A549 (cell line): ENCODE results near the gene PPP6C. TPM values are rescaled to one million over a fixed set of nuclear protein-coding genes. Genes with fewer than 3 reads are reported as not detected.

Experiments used
- ATAC-seq, 2 experiments: fragments of 200-7000 bp in 1 of 2; fragments of >200 bp in 1 of 2; cut with Nextera tagmentation in 1 of 2; cut with Tn5 transposase in 1 of 2; 3 replicates each; pipeline versions ENCODE4 v1.8.0 to v1.9.1; 2018 to 2020; ENCODE audit warnings: mild to moderate bottlenecking in 1 of 2, moderate library complexity in 1 of 2
- CTCF ChIA-PET: fragments of 300-600 bp; sonication (Branson Sonifier 250); formaldehyde crosslinking; extraction: SDS; loops from one replicate; lab custom pipeline; 2021; ENCODE audit warnings: antibody characterized with exemption, inconsistent platforms; lab: Yijun Ruan, JAX
- POLR2A ChIA-PET: fragments of 350-600 bp; formaldehyde crosslinking; extraction: SDS; loops from one replicate; lab custom pipeline; 2021; ENCODE audit warnings: antibody characterized with exemption, inconsistent platforms; lab: Yijun Ruan, JAX
- DNase-seq, 2 experiments: peaks; one replicate each; pipeline versions ENCODE4 v3.0.0 to v3.0.0-alpha.2; 2011 to 2016; ENCODE audit warnings: low read depth in 1 of 2, low spot score in 1 of 2
- FAIRE-seq: peaks from 2 replicates; lab custom pipeline; 2011; peaks lifted over from hg19 to GRCh38; lab: Jason Lieb, UNC
- H3K27ac ChIP-seq, 2 experiments: fragments of >200 bp; sonication (Bioruptor Twin); formaldehyde crosslinking; 3 replicates each; pipeline ENCODE4 v1.5.1; 2016 to 2017
- H3K4me1 ChIP-seq: fragments of >200 bp; sonication (Bioruptor Twin); formaldehyde crosslinking; 3 replicates; pipeline ENCODE4 v1.6.1; 2016
- H3K4me2 ChIP-seq: fragments of >200 bp; sonication (Bioruptor Twin); formaldehyde crosslinking; 3 replicates; pipeline ENCODE4 v1.6.1; 2016
- H3K4me3 ChIP-seq: fragments of >200 bp; sonication (Bioruptor Twin); formaldehyde crosslinking; 3 replicates; pipeline ENCODE4 v1.5.1; 2016
- H3K9me3 ChIP-seq: fragments of >200 bp; sonication (Bioruptor Twin); formaldehyde crosslinking; 3 replicates; pipeline ENCODE4 v1.6.1; 2016
- CBX2 ChIP-seq: fragments of 200-600 bp; sonication (generic); IDR thresholded peaks from 2 replicates; pipeline ENCODE4 v1.6.1; 2016; ENCODE audit warnings: low read depth, mild to moderate bottlenecking, borderline replicate concordance
- E2F6 ChIP-seq: IDR thresholded peaks from 2 replicates; pipeline ENCODE4 v1.6.1; 2012; ENCODE audit warnings: low read depth, borderline replicate concordance
- ESRRA ChIP-seq: fragments of 150-350 bp; IDR thresholded peaks from 2 replicates; pipeline ENCODE4 v1.6.1; 2014; ENCODE audit warnings: mild to moderate bottlenecking, low read length, borderline replicate concordance
- FOXS1 ChIP-seq: fragments of 250-450 bp; sonication (Bioruptor Pico); IDR thresholded peaks from 2 replicates; pipeline ENCODE4 v1.5.0; 2020; ENCODE audit warnings: mild to moderate bottlenecking, moderate library complexity
- GATA3 ChIP-seq: IDR thresholded peaks from 2 replicates; pipeline ENCODE4 v1.6.1; 2012; ENCODE audit warnings: borderline replicate concordance
- HES2 ChIP-seq: fragments of >200 bp; sonication (Bioruptor Twin); formaldehyde crosslinking; IDR thresholded peaks from 2 replicates; pipeline ENCODE4 v1.6.1; 2016
- HMGXB4 ChIP-seq: fragments of 250-450 bp; sonication (Bioruptor Pico); IDR thresholded peaks from 2 replicates; pipeline ENCODE4 v1.5.0; 2021; ENCODE audit warnings: mild to moderate bottlenecking, moderate library complexity, borderline replicate concordance
- HOXA7 ChIP-seq: fragments of 250-450 bp; sonication (Bioruptor Pico); IDR thresholded peaks from 2 replicates; pipeline ENCODE4 v1.5.0; 2020; ENCODE audit warnings: mild to moderate bottlenecking, moderate library complexity
- JUN ChIP-seq, 2 experiments: fragments of >200 bp; sonication (Bioruptor Twin); formaldehyde crosslinking; IDR thresholded peaks; 2 replicates in 1 of 2; 3 replicates in 1 of 2; pipeline ENCODE4 v1.6.1; 2016 to 2017
- KDM5A ChIP-seq: fragments of 200-600 bp; sonication (generic); IDR thresholded peaks from 2 replicates; pipeline ENCODE4 v1.6.1; 2016; ENCODE audit warnings: antibody characterized with exemption, mild to moderate bottlenecking
- MAFK ChIP-seq: fragments of 450-650 bp; IDR thresholded peaks from 2 replicates; pipeline ENCODE4 v1.6.1; 2014; ENCODE audit not compliant: partially characterized antibody
- NPAS2 ChIP-seq: fragments of 250-450 bp; sonication (Bioruptor Pico); IDR thresholded peaks from 2 replicates; pipeline ENCODE4 v1.8.0; 2022; ENCODE audit warnings: mild to moderate bottlenecking, moderate library complexity, borderline replicate concordance
- POLR2A ChIP-seq: IDR thresholded peaks from 2 replicates; pipeline ENCODE4 v1.6.1; 2012; ENCODE audit warnings: mild to moderate bottlenecking, low read length
- POLR2AphosphoS2 ChIP-seq: conservative IDR thresholded peaks from 2 replicates; pipeline ENCODE4 v1.6.1; 2012; ENCODE audit warnings: low read length, improper control_type of control experiment, inconsistent platforms
- RCOR1 ChIP-seq: fragments of 150-350 bp; IDR thresholded peaks from 2 replicates; pipeline ENCODE4 v1.6.1; 2014; ENCODE audit warnings: antibody characterized with exemption, low read length, low read depth
- REST ChIP-seq: fragments of 200-600 bp; sonication (generic); IDR thresholded peaks from 2 replicates; pipeline ENCODE4 v1.6.1; 2016; ENCODE audit warnings: antibody characterized with exemption, mild to moderate bottlenecking, moderate library complexity
- TFCP2L1 ChIP-seq: fragments of 250-450 bp; sonication (Bioruptor Pico); IDR thresholded peaks from 2 replicates; pipeline ENCODE4 v1.5.0; 2021; ENCODE audit warnings: mild to moderate bottlenecking
- USF2 ChIP-seq: fragments of 450-650 bp; IDR thresholded peaks from 2 replicates; pipeline ENCODE4 v1.6.1; 2014; ENCODE audit warnings: antibody characterized with exemption
- ZC3H11A ChIP-seq: fragments of 450-650 bp; IDR thresholded peaks from 2 replicates; pipeline ENCODE4 v1.6.1; 2014; ENCODE audit warnings: antibody characterized with exemption, mild to moderate bottlenecking
- WGBS: methylation state at CpG from one replicate; pipeline ENCODE4 v1.1.6; 2017; ENCODE audit errors: missing lambda C conversion rate; 5-methylcytosine and 5-hydroxymethylcytosine counted together
- polyA plus RNA-seq, 4 experiments: library from polyadenylated mRNA; depleted of rRNA in 3 of 4; stranded (reverse); fragments of >200 nt; fragmentation: RNase III in 1 of 4; extraction: RNeasy Plus Mini Kit Qiagen cat#74134 plus additional on column Dnase treatment in 1 of 4; gene quantifications; 2 replicates in 3 of 4; 3 replicates in 1 of 4; pipeline ENCODE4 v1.2.3, GENCODE V29; 2011 to 2017

The PPP6C gene
- polyA plus RNA-seq, 2 of the 4 experiments (the other 2 are of a cell fraction) = 25.3 to 36.2 TPM

GRCh38 chr9:125160750-125161149, 28.9 kb downstream of the PPP6C start:
- no peak for TF ChIP-seq RCOR1
- TF ChIP-seq POLR2A = no peak
- no peak for TF ChIP-seq E2F6
- TF ChIP-seq, all 56 proteins: peak for 0
- ATAC-seq (no peak), DNase-seq (no peak), FAIRE-seq (no peak)
- H3K4me1 ChIP-seq = peaks cover 22% of the 10 kb centered on the region; the same call in 2 of the 3 replicates
- CTCF ChIA-PET = interaction anchor here (0.8 kb wide), 1 partner anchor 17 kb away, joined by 3 read pairs; no protein-coding TSS in a partner anchor
- POLR2A ChIA-PET = no interaction called here
- H3K4me2 ChIP-seq = 0 out of 3 replicates have a peak overlapping the region, but pooled peaks have one; percentile 3
- no peak overlapping the region for H3K4me3 ChIP-seq
- H3K27ac ChIP-seq = no peak overlapping the region
- H3K9me3 ChIP-seq = no peaks in the 10 kb centered on the region

GRCh38 chr9:125156551-125156950, 33.1 kb downstream of the PPP6C start:
- ChIA-PET POLR2A (no interaction called here), CTCF (interaction anchor here (0.6 kb wide), 1 partner anchor 45 kb away, joined by 3 read pairs; no protein-coding TSS in a partner anchor)
- Histone ChIP-seq H3K4me2 (no peak overlapping the region), H3K4me1 (peaks cover 11% of the 10 kb centered on the region; the same call in 2 of the 3 replicates), H3K4me3 (no peak overlapping the region), H3K9me3 (no peaks in the 10 kb centered on the region), H3K27ac (no peak overlapping the region)
- DNase-seq (no peak), ATAC-seq (no peak), FAIRE-seq (no peak)
- TF ChIP-seq USF2 = no peak
- TF ChIP-seq GATA3 = no peak
- TF ChIP-seq HMGXB4 = no peak
- no peak for TF ChIP-seq REST
- TF ChIP-seq KDM5A = no peak
- TF ChIP-seq TFCP2L1 (CRISPR knock-in tag) = no peak
- TF ChIP-seq POLR2AphosphoS2 = no peak
- TF ChIP-seq ESRRA = no peak
- TF ChIP-seq NPAS2 = no peak
- TF ChIP-seq ZC3H11A = no peak
- no peak for TF ChIP-seq RCOR1
- TF ChIP-seq HOXA7 = no peak
- no peak for TF ChIP-seq HES2
- no peak for TF ChIP-seq E2F6
- TF ChIP-seq FOXS1 (CRISPR knock-in tag) = no peak
- no peak for TF ChIP-seq CBX2
- TF ChIP-seq JUN (IDR thresholded peaks at IDR 0.05) = no peak
- no peak for TF ChIP-seq MAFK
- WGBS = 89% methylated on average over 2 of the region's 2 CpGs
